Neural progenitor cell (in vitro differentiated cells): ENCODE results near the gene KRT13.

Experiments
- CTCF ChIP-seq: fragments of 200-600 bp; sonication (generic); IDR thresholded peaks from 2 replicates; pipeline ENCODE4 v1.5.1; 2017; ENCODE audit warnings: antibody characterized with exemption, mild to moderate bottlenecking
- EZH2 ChIP-seq: fragments of 200-600 bp; sonication (generic); IDR thresholded peaks from 2 replicates; pipeline ENCODE4 v1.6.1; 2017; ENCODE audit warnings: antibody characterized with exemption, mild to moderate bottlenecking, moderate library complexity
- EZH2phosphoT487 ChIP-seq: fragments of 200-600 bp; sonication (generic); IDR thresholded peaks from 2 replicates; pipeline ENCODE4 v1.6.1; 2017; ENCODE audit warnings: antibody characterized with exemption

- TF ChIP-seq CTCF = no peak
- no peak for TF ChIP-seq EZH2
- TF ChIP-seq EZH2phosphoT487 = no peak
These were observed 47.7 kb downstream of the KRT13 start for GRCh38 chr17:41457676-41458075.
